ENCODE data around the gene ARID2.

Gene ARID2

DNA sequence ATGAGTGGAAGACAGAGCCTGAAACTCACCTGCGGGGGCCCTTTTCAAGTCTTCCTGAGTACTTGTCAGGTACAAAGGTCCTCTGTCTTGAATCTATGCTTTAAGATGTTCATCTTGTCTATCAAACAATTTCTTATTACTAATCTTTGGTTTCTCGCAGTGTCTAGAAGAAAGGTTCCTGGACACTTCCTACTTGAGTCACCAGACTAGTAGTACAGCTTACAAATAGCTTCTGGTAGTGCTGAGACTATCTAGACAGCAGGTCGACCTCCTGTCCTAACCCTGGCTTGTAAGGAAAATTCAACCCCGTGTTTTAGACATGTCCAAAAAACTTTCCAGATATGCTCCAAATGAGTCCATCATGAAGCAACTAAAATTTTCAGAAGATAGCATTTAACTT, 11.2 kb upstream of the ARID2 start:
- H3K4me3 ChIP-seq (ENCODE audit: low read depth, low read length) = no peak overlapping the region

GRCh38 chr12:45720069-45720468, 9.4 kb upstream of the ARID2 start:
- no peak overlapping the region for H3K4me3 ChIP-seq (ENCODE audit: low read depth, low read length)

DNA sequence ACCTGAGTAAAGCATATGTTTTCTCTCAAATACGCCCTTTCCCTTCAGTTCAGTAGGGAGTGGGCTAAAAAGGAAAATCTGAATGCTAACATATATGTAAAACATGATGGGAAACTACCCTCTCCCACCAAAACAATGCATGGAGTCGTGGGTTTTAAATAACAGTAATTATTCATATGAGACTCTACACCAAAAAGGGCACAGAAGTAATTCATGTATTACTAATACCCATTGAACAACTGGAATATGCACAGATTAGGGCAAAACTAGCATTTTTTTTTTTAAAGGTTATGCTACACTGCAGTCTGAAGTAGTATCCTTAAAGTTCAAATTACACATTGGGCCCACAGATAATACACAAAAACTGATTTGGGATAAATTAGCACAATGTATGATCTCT, 8.1 kb upstream of the ARID2 start:
- no peak overlapping the region for H3K4me3 ChIP-seq (ENCODE audit: low read depth, low read length)

- H3K4me3 ChIP-seq (ENCODE audit: low read depth, low read length) = no peak overlapping the region
Measured at GRCh38 chr12:45721954-45722353, 7.6 kb upstream of the ARID2 start.

- H3K4me3 ChIP-seq (ENCODE audit: low read depth, low read length) = peak overlapping the region; percentile 88
Measured at GRCh38 chr12:45725631-45726602, 3.6 kb upstream of the ARID2 start.

- H3K4me3 ChIP-seq (ENCODE audit: low read depth, low read length) = peak overlapping the region; percentile 88
Measured at GRCh38 chr12:45726603-45727300, 2.8 kb upstream of the ARID2 start.

GRCh38 chr12:45727301-45727979, 2.1 kb upstream of the ARID2 start:
- H3K4me3 ChIP-seq (ENCODE audit: low read depth, low read length) = peak overlapping the region; percentile 88

DNA sequence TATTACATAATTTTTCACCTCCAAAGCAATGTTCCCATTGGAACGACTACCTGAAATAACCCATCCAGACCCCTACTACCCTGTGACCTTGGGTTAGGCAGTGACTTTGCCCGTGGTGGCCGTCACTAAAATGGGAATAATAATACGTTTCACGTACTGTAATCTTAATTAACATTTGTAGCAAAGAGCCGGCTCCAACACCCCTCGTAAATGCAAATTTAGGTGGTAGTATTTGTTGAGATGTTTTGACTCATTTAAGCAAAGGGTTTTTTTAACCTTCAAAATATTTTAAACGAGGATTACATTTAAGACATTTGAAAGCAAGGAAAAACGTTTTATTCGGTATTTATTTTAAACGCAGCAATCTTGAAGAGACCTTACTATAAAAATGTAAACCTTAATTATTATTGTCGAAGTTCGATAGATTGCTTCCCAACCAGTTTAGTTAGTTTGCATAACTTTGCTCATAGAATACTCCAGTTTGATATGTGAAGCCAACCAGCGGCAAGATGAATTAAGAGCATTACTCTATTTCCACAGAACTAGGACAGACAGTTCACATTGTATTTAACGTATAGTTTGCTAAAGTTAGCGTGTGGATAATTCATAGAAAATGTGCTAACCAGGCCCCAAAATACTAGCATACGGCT, 1.4 kb upstream of the ARID2 start:
- peak overlapping the region; percentile 88 for H3K4me3 ChIP-seq (ENCODE audit: low read depth, low read length)

GRCh38 chr12:45728630-45729232, 775 bp upstream of the ARID2 start:
- H3K4me3 ChIP-seq (ENCODE audit: low read depth, low read length) = peak overlapping the region; percentile 88

DNA sequence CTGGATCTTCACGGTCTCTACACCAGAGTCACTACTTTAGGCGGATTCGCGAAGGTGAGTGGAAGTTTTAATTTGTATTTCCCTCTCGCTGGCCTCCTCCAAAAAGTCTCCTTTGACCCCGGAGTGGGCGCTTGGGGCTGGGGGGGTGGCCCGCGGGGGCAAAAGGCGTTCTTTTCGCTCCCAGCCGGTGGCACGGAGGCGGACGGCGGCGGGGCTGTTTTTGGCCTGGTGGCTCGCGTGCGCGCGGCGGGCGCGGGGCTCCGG, 510 bp downstream of the ARID2 start:
- peak overlapping the region; percentile 79 for H3K4me3 ChIP-seq (ENCODE audit: low read depth, low read length)

- H3K4me3 ChIP-seq (ENCODE audit: low read depth, low read length) = peak overlapping the region; percentile 79
Measured at GRCh38 chr12:45730348-45731189, 1.1 kb downstream of the ARID2 start.

GRCh38 chr12:45731190-45731775, 1.8 kb downstream of the ARID2 start:
- peak overlapping the region; percentile 76 for H3K4me3 ChIP-seq (ENCODE audit: low read depth, low read length)

- peak overlapping the region; percentile 30 for H3K4me3 ChIP-seq (ENCODE audit: low read depth, low read length)
Measured at GRCh38 chr12:45732250-45732649, 2.7 kb downstream of the ARID2 start.

DNA sequence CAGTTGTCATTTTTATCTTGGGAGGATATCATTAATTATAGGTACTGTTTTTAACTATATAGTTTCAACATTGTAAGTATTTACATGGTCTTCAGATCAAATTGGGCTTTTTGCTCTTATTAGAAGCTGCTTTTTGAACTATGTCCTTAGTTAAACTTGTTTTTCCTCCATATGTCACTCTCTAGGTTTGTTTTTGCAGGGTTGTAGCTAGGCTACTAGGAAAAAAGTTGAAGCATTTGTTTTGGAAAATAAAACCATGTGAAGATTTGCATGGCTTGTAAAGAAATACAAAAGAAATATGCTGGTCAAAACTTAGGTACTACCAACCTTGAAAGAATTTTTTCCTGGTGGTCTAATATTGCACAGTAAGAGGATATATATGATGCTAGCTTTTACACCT, 3.4 kb downstream of the ARID2 start:
- no peak overlapping the region for H3K4me3 ChIP-seq (ENCODE audit: low read depth, low read length)

DNA sequence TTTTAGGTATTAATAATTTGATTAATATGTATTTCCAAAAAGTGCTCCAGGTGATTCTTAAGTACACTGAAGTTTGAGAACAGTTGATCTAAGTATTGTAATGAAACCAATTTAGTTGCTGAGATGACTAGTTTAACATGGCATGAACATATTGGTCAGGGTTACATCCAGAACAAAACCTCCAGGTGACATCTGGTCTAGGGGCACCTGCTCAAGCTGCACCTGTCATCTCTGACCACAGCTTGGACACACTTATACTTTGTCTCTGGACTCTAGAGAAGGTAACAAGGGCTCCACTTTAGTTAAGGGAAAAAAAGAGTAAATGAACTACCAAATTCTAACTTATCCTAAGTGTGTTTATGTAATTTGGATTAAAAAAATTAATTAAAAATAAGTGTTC, 8.1 kb downstream of the ARID2 start:
- no peak overlapping the region for H3K4me3 ChIP-seq (ENCODE audit: low read depth, low read length)

DNA sequence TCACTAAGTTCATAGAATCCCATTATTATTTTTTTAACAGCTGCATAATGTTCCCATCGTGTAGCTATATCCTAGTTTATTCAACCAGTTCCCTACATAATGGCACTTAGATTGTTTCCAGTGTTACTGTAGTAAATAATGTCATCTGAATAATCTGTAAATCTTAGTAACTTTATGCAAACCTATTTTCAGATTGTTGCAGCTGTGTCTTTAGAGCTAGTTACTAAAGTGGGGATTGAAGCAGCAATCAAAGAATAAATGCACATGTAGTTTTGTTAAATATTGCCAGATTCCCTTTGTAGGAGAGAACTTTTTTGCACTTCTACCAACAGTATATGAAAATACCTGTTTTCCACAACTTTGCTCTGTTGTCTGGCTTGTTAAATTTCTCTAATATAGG, 13.1 kb downstream of the ARID2 start:
- H3K4me3 ChIP-seq (ENCODE audit: low read depth, low read length) = no peak overlapping the region

GRCh38 chr12:45743247-45743646, 13.7 kb downstream of the ARID2 start:
- H3K4me3 ChIP-seq (ENCODE audit: low read depth, low read length) = no peak overlapping the region

DNA sequence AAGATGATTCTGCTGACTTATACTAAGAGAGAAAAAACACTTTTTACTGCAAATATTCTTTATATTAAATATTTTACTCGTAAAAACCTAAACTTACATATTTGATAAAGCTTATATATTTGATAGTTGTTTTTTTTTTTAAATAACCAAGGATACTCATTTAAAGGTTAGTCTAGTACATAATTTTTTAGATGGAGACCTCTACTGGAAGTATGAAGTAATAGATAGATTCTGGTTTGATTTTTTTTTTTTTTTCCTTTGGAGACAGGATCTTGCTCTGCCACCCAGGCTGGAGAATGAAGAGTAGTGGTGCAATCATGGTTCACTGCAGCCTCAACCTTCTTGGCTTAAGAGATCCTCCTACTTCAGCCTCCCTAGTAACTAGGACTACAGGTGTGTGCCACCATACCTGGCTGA, 16.4 kb downstream of the ARID2 start:
- no peak overlapping the region for H3K4me3 ChIP-seq (ENCODE audit: low read depth, low read length)

- no peak overlapping the region for H3K4me3 ChIP-seq (ENCODE audit: low read depth, low read length)
Measured at GRCh38 chr12:45756666-45757065, 27.2 kb downstream of the ARID2 start.

DNA sequence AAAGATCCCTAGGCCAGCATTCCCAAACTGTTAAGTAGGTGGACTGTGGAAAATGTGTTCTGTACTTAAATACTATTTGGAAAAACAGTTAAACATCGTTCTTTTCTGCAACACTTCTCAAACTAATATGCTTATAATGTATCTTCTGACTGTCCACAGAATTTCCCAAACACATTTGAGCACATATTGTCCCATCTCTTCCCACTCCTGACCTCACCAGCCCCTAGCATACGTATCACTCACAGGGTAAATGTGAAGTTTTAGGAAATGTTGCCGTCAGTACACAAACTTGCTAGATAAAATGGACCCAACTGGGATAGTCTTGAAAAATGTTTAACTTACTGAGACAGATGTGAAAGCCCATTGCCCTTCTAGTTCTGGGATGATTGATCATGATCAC, 27.7 kb downstream of the ARID2 start:
- no peak overlapping the region for H3K4me3 ChIP-seq (ENCODE audit: low read depth, low read length)

Data from iPS-11a (cell line).